Measurements from ENCODE around the gene HLA-DMA. TPM values are rescaled to one million over a fixed set of nuclear protein-coding genes. Genes with fewer than 3 reads are reported as not detected.

HLA-DMA gene
- total RNA-seq, 2 donors from 2014 or later, result 15.8 to 26.7 TPM

GRCh38 chr6:32967151-32968091 lies 14.5 kb upstream of the HLA-DMA start:
- no peaks in the 10 kb centered on the region for H3K36me3 ChIP-seq (replicated peaks in 1 of 2; ENCODE audit: insufficient read depth in 1 of 2, low read depth in 2 of 2)
- DNase-seq, result peak in 3 of 4 donors; percentile 52 to 62 (median 52)
- no peaks in the 10 kb centered on the region for H3K27me3 ChIP-seq
- peak overlapping the region in 1 of 2 donors; percentile 39 for H3K4me3 ChIP-seq
- peak overlapping the region; percentile 99 to 100 (median 100) for H3K27ac ChIP-seq
- WGBS, 2 donors, result 1 to 2% methylated on average over 16 of the region's 16 CpGs
- no peaks in the 10 kb centered on the region for H3K9me3 ChIP-seq
- no peak for ATAC-seq
- H3K4me1 ChIP-seq, result peaks cover 38% of the 10 kb centered on the region
- intact Hi-C loops (cut with DNase I), result no loop called here
- TF ChIP-seq POLR2A (IDR thresholded peaks at IDR 0.05) (no peak), CTCF (IDR thresholded peaks at IDR 0.05) (peak in 5 of 7 experiments; percentile 27 to 56 (median 54))

- no peak for DNase-seq
- Histone ChIP-seq H3K27me3 (no peaks in the 10 kb centered on the region), H3K4me1 (peaks cover 38% of the 10 kb centered on the region), H3K9me3 (no peaks in the 10 kb centered on the region), H3K36me3 (replicated peaks in 1 of 2; ENCODE audit: insufficient read depth in 1 of 2, low read depth in 2 of 2) (no peaks in the 10 kb centered on the region), H3K27ac (no peak overlapping the region), H3K4me3 (no peak overlapping the region)
- ATAC-seq, result no peak
- 62 to 73% methylated on average over 5 of the region's 5 CpGs for WGBS, 2 donors
- intact Hi-C loops (cut with DNase I), result no loop called here
- no peak for TF ChIP-seq CTCF (IDR thresholded peaks at IDR 0.05)
- TF ChIP-seq POLR2A (IDR thresholded peaks at IDR 0.05), result no peak
These were observed 11.9 kb upstream of the HLA-DMA start for GRCh38 chr6:32964776-32965175.

- peaks cover 38% of the 10 kb centered on the region for H3K4me1 ChIP-seq
- TF ChIP-seq CTCF (IDR thresholded peaks at IDR 0.05) (no peak), POLR2A (IDR thresholded peaks at IDR 0.05) (no peak)
- no peaks in the 10 kb centered on the region for H3K27me3 ChIP-seq
- no peak overlapping the region for H3K4me3 ChIP-seq
- ATAC-seq (no peak), DNase-seq (no peak)
- no peak overlapping the region for H3K27ac ChIP-seq
- intact Hi-C loops (cut with DNase I), result no loop called here
- 42 to 55% methylated on average over 1 of the region's 1 CpG for WGBS, 2 donors
- no peaks in the 10 kb centered on the region for H3K36me3 ChIP-seq (replicated peaks in 1 of 2; ENCODE audit: insufficient read depth in 1 of 2, low read depth in 2 of 2)
- no peaks in the 10 kb centered on the region for H3K9me3 ChIP-seq
These were observed 11.0 kb upstream of the HLA-DMA start for GRCh38 chr6:32963866-32964265.

- Histone ChIP-seq H3K27ac (no peak overlapping the region), H3K4me3 (no peak overlapping the region), H3K4me1 (peaks cover 36% of the 10 kb centered on the region), H3K9me3 (no peaks in the 10 kb centered on the region), H3K27me3 (no peaks in the 10 kb centered on the region), H3K36me3 (replicated peaks in 1 of 2; ENCODE audit: insufficient read depth in 1 of 2, low read depth in 2 of 2) (no peaks in the 10 kb centered on the region)
- ATAC-seq (no peak), DNase-seq (no peak)
- TF ChIP-seq POLR2A (IDR thresholded peaks at IDR 0.05), result no peak
- no peak for TF ChIP-seq CTCF (IDR thresholded peaks at IDR 0.05)
- WGBS, 2 donors, result 63 to 67% methylated on average over 1 of the region's 1 CpG
- intact Hi-C loops (cut with DNase I), result no loop called here
These were observed 9.4 kb upstream of the HLA-DMA start for GRCh38 chr6:32962213-32962826.

Measured in body of pancreas (tissue), 4 donors.